ENCODE measurements around the gene NEK7. TPM values are rescaled to one million over a fixed set of nuclear protein-coding genes. Genes with fewer than 3 reads are reported as not detected.
"Not testable (repeated sequence)": the region's sequence is repeated elsewhere in the genome, so short reads cannot be mapped to it uniquely, and the experiment has no call there.

Gene NEK7
- total RNA-seq, 2 donors from 2014 or later, result 24.2 to 26.8 TPM

GRCh38 chr1:198220428-198220827 is 63.6 kb downstream of the NEK7 start:
- Histone ChIP-seq H3K9me3 (ENCODE audit: control insufficient read depth, low read length) (peaks cover 12% of the 10 kb centered on the region), H3K4me3 (ENCODE audit: low read length) (no peak overlapping the region), H3K9ac (ENCODE audit: extremely low read depth, low read length, poor library complexity, severe bottlenecking) (no peak overlapping the region), H3K27ac (ENCODE audit: low read depth, low read length) (no peak overlapping the region), H3K4me1 (ENCODE audit: control insufficient read depth, insufficient read depth, low read length) (no peaks in the 10 kb centered on the region), H3K36me3 (ENCODE audit: control insufficient read depth, insufficient read depth, low read length) (no peaks in the 10 kb centered on the region), H3K27me3 (ENCODE audit: control insufficient read depth, insufficient read depth, low read length, poor library complexity, severe bottlenecking) (no peaks in the 10 kb centered on the region)
- no peak for TF ChIP-seq CTCF (conservative IDR thresholded peaks at IDR 0.05)
- Mint-ChIP-seq H3K4me1 (no peaks in the 10 kb centered on the region), H3K9me3 (peaks cover 8% of the 10 kb centered on the region), H3K27ac (no peak overlapping the region), H3K4me3 (no peak overlapping the region), H3K27me3 (ENCODE audit: insufficient read depth) (no peaks in the 10 kb centered on the region), H3K36me3 (ENCODE audit: low read depth) (no peaks in the 10 kb centered on the region)
- WGBS, 2 experiments (ENCODE audit: insufficient coverage in 1 of 2, insufficient read length in 1 of 2), result 93% methylated on average over 1 of the region's 1 CpG; no CpG with 5 or more reads in 1 of the 2 experiments
- DNase-seq, result no peak

GRCh38 chr1:198227010-198227409 is 70.2 kb downstream of the NEK7 start:
- not testable (repeated sequence) for H3K9ac ChIP-seq (ENCODE audit: extremely low read depth, low read length, poor library complexity, severe bottlenecking); H3K36me3 ChIP-seq (ENCODE audit: control insufficient read depth, insufficient read depth, low read length); H3K27ac Mint-ChIP-seq; H3K4me3 ChIP-seq (ENCODE audit: low read length); H3K27me3 Mint-ChIP-seq (ENCODE audit: insufficient read depth); H3K36me3 Mint-ChIP-seq (ENCODE audit: low read depth); DNase-seq; H3K9me3 ChIP-seq (ENCODE audit: control insufficient read depth, low read length); H3K9me3 Mint-ChIP-seq; H3K4me3 Mint-ChIP-seq; H3K27me3 ChIP-seq (ENCODE audit: control insufficient read depth, insufficient read depth, low read length, poor library complexity, severe bottlenecking); H3K27ac ChIP-seq (ENCODE audit: low read depth, low read length)
- peaks cover 25% of the 10 kb centered on the region for H3K4me1 Mint-ChIP-seq
- peaks cover 10% of the 10 kb centered on the region for H3K4me1 ChIP-seq (ENCODE audit: control insufficient read depth, insufficient read depth, low read length)
- 100% methylated on average over 2 of the region's 5 CpGs; no CpG with 5 or more reads in 1 of the 2 experiments for WGBS, 2 experiments (ENCODE audit: insufficient coverage in 1 of 2, insufficient read length in 1 of 2)

- H3K36me3 ChIP-seq (ENCODE audit: control insufficient read depth, insufficient read depth, low read length); H3K27ac ChIP-seq (ENCODE audit: low read depth, low read length); H3K9ac ChIP-seq (ENCODE audit: extremely low read depth, low read length, poor library complexity, severe bottlenecking); DNase-seq; H3K36me3 Mint-ChIP-seq (ENCODE audit: low read depth); H3K27me3 ChIP-seq (ENCODE audit: control insufficient read depth, insufficient read depth, low read length, poor library complexity, severe bottlenecking); H3K9me3 ChIP-seq (ENCODE audit: control insufficient read depth, low read length); H3K9me3 Mint-ChIP-seq; H3K27me3 Mint-ChIP-seq (ENCODE audit: insufficient read depth); H3K4me3 Mint-ChIP-seq; H3K4me3 ChIP-seq (ENCODE audit: low read length); H3K27ac Mint-ChIP-seq: not testable (repeated sequence)
- peaks cover 13% of the 10 kb centered on the region for H3K4me1 ChIP-seq (ENCODE audit: control insufficient read depth, insufficient read depth, low read length)
- peaks cover 29% of the 10 kb centered on the region for H3K4me1 Mint-ChIP-seq
- 92% methylated on average over 1 of the region's 2 CpGs; no CpG with 5 or more reads in 1 of the 2 experiments for WGBS, 2 experiments (ENCODE audit: insufficient coverage in 1 of 2, insufficient read length in 1 of 2)
Measured at GRCh38 chr1:198227454-198227853, 70.7 kb downstream of the NEK7 start.

GRCh38 chr1:198228925-198229324 is 72.1 kb downstream of the NEK7 start:
- Mint-ChIP-seq H3K4me1 (peaks cover 36% of the 10 kb centered on the region), H3K4me3 (no peak overlapping the region), H3K27ac (peak overlapping the region; percentile 78), H3K27me3 (ENCODE audit: insufficient read depth) (no peaks in the 10 kb centered on the region), H3K9me3 (peaks cover 8% of the 10 kb centered on the region), H3K36me3 (ENCODE audit: low read depth) (peaks cover 6% of the 10 kb centered on the region)
- Histone ChIP-seq H3K4me1 (ENCODE audit: control insufficient read depth, insufficient read depth, low read length) (peaks cover 16% of the 10 kb centered on the region), H3K36me3 (ENCODE audit: control insufficient read depth, insufficient read depth, low read length) (no peaks in the 10 kb centered on the region), H3K27ac (ENCODE audit: low read depth, low read length) (no peak overlapping the region), H3K27me3 (ENCODE audit: control insufficient read depth, insufficient read depth, low read length, poor library complexity, severe bottlenecking) (no peaks in the 10 kb centered on the region), H3K9me3 (ENCODE audit: control insufficient read depth, low read length) (peaks cover 9% of the 10 kb centered on the region), H3K9ac (ENCODE audit: extremely low read depth, low read length, poor library complexity, severe bottlenecking) (no peak overlapping the region), H3K4me3 (ENCODE audit: low read length) (peak overlapping the region; percentile 36)
- TF ChIP-seq CTCF (conservative IDR thresholded peaks at IDR 0.05), result no peak
- 91 to 100% methylated on average over 1 to 2 of the region's 2 CpGs for WGBS, 2 experiments (ENCODE audit: insufficient coverage in 1 of 2, insufficient read length in 1 of 2)
- no peak for DNase-seq

Data from endodermal cell (in vitro differentiated cells).